CD4-positive, alpha-beta T cell (primary cell): ENCODE measurements around the gene PAOX. TPM values are rescaled to one million over a fixed set of nuclear protein-coding genes. Genes with fewer than 3 reads are reported as not detected.

Experiments
- ATAC-seq: fragments of 200-7000 bp; cut with Tn5 transposase; one replicate; pipeline ENCODE4 v1.10.0; 2022; ENCODE audit warnings: mild to moderate bottlenecking; ENCODE audit not compliant: poor library complexity
- CTCF ChIA-PET: fragments of 350-600 bp; sonication (Branson Sonifier 250); formaldehyde crosslinking; loops from one replicate; lab custom pipeline; 2021; ENCODE audit warnings: antibody characterized with exemption, inconsistent platforms; lab: Charles Lee
- POLR2A ChIA-PET: fragments of 350-600 bp; sonication (Branson Sonifier 250); formaldehyde crosslinking; loops from one replicate; lab custom pipeline; 2021; ENCODE audit warnings: antibody characterized with exemption, inconsistent platforms; lab: Charles Lee
- DNase-seq, 14 experiments: peaks; one replicate each; pipeline ENCODE4 v3.0.0-alpha.2; 2013 to 2020; ENCODE audit warnings: mixed read lengths in 2 of 14
- H3K27ac ChIP-seq, 2 donors: one replicate each; pipeline versions ENCODE4 v1.5.1 to v1.7.0; 2013; ENCODE audit warnings: low read length in 2 of 2, low read depth in 1 of 2, mild to moderate bottlenecking in 1 of 2
- H3K27me3 ChIP-seq, 2 experiments: 1 replicate in 1 of 2; 2 replicates in 1 of 2; pipeline versions ENCODE4 v1.6.1 to v1.7.0; 2013; ENCODE audit warnings: low read length in 2 of 2, control low read depth in 1 of 2, mild to moderate bottlenecking in 1 of 2, moderate library complexity in 1 of 2; ENCODE audit not compliant: insufficient read depth in 2 of 2, control insufficient read depth in 1 of 2
- H3K36me3 ChIP-seq: one replicate; pipeline ENCODE4 v1.6.1; 2013; ENCODE audit warnings: low read length, control low read depth; ENCODE audit not compliant: insufficient read depth
- H3K4me1 ChIP-seq: one replicate; pipeline ENCODE4 v1.6.1; 2013; ENCODE audit warnings: low read length, control low read depth; ENCODE audit not compliant: insufficient read depth
- H3K4me3 ChIP-seq: one replicate; pipeline ENCODE4 v1.5.1; 2013; ENCODE audit warnings: mild to moderate bottlenecking, low read length, moderate library complexity
- H3K9me3 ChIP-seq, 2 experiments: 1 replicate in 1 of 2; 2 replicates in 1 of 2; pipeline versions ENCODE4 v1.6.1 to v1.7.0; 2013; ENCODE audit warnings: low read length in 2 of 2, mild to moderate bottlenecking in 2 of 2, control low read depth in 1 of 2, moderate library complexity in 1 of 2; ENCODE audit not compliant: control insufficient read depth in 1 of 2, insufficient read depth in 1 of 2
- H3K27ac Mint-ChIP-seq: one replicate; pipeline ENCODE4 v1.8.0; 2020; ENCODE audit warnings: mixed read lengths
- H3K27me3 Mint-ChIP-seq: one replicate; pipeline ENCODE4 v1.8.0; 2021; ENCODE audit warnings: mixed read lengths
- H3K36me3 Mint-ChIP-seq: one replicate; pipeline ENCODE4 v1.8.0; 2021; ENCODE audit warnings: low read depth, mixed read lengths
- H3K4me1 Mint-ChIP-seq: one replicate; pipeline ENCODE4 v1.8.0; 2021; ENCODE audit warnings: low read depth, mixed read lengths
- H3K4me3 Mint-ChIP-seq: one replicate; pipeline ENCODE4 v1.8.0; 2020; ENCODE audit warnings: mild to moderate bottlenecking, mixed read lengths
- H3K9me3 Mint-ChIP-seq: one replicate; pipeline ENCODE4 v1.8.0; 2020; ENCODE audit warnings: mixed read lengths
- CTCF ChIP-seq: fragments of 200-600 bp; IDR thresholded peaks from one replicate; pipeline ENCODE4 v1.8.0; 2022; ENCODE audit warnings: antibody characterized with exemption, mild to moderate bottlenecking
- intact Hi-C, 2 experiments: fragments of 100-400 bp; cut with DNase I in 1 of 2; cut with micrococcal nuclease in 1 of 2; formaldehyde crosslinking; loops; one replicate each; pipeline versions ENCODE4 v1.15.1 to v1.9.0; 2023 to 2025; cut with DNase I, micrococcal nuclease
- total RNA-seq, 174 experiments: library from RNA in 2 of 174; stranded (reverse) in 2 of 174; gene quantifications; one replicate each; pipeline ENCODE4 v1.2.3 and lab custom pipeline; 2021 to 2026

The PAOX gene
- total RNA-seq, 2 experiments from 2014 or later = 1.9 to 2.6 TPM

GRCh38 chr10:133339708-133340380, 39.2 kb upstream of the PAOX start:
- Histone ChIP-seq H3K9me3 (peaks cover 0 to 2% of the 10 kb centered on the region in 2 experiments), H3K4me3 (no peak overlapping the region), H3K27ac (no peak overlapping the region), H3K27me3 (peaks cover 19 to 20% of the 10 kb centered on the region in 2 experiments), H3K36me3 (no peaks in the 10 kb centered on the region), H3K4me1 (peaks cover 38% of the 10 kb centered on the region)
- ATAC-seq = no peak
- H3K27me3 Mint-ChIP-seq = peaks cover 23% of the 10 kb centered on the region
- no peak for DNase-seq
- POLR2A ChIA-PET = no interaction called here
- no peaks in the 10 kb centered on the region for H3K9me3 Mint-ChIP-seq
- TF ChIP-seq CTCF = no peak
- no peak overlapping the region for H3K27ac Mint-ChIP-seq
- H3K4me3 Mint-ChIP-seq = no peak overlapping the region
- H3K4me1 Mint-ChIP-seq = no peaks in the 10 kb centered on the region
- CTCF ChIA-PET = no interaction called here
- intact Hi-C loops = loop anchor here (1.0 to 5.0 kb wide), 3 partner anchors 14 to 52 kb away; partner anchors contain the start of genes ECHS1 (in 1 of the 2) and MTG1 (in 1 of the 2)
- H3K36me3 Mint-ChIP-seq = no peaks in the 10 kb centered on the region

GRCh38 chr10:133341983-133342382, 37.1 kb upstream of the PAOX start:
- no peaks in the 10 kb centered on the region for H3K4me1 Mint-ChIP-seq
- H3K4me1 ChIP-seq = peaks cover 16% of the 10 kb centered on the region
- ChIA-PET POLR2A (no interaction called here), CTCF (no interaction called here)
- no peak overlapping the region for H3K27ac ChIP-seq
- H3K27me3 Mint-ChIP-seq = peaks cover 38% of the 10 kb centered on the region
- intact Hi-C loops = no loop called here
- peaks cover 27 to 33% of the 10 kb centered on the region in 2 experiments for H3K27me3 ChIP-seq
- no peaks in the 10 kb centered on the region for H3K36me3 Mint-ChIP-seq
- no peak for DNase-seq
- no peaks in the 10 kb centered on the region for H3K9me3 ChIP-seq
- peak overlapping the region; percentile 31 for H3K4me3 Mint-ChIP-seq
- H3K9me3 Mint-ChIP-seq = no peaks in the 10 kb centered on the region
- H3K4me3 ChIP-seq = no peak overlapping the region
- H3K36me3 ChIP-seq = no peaks in the 10 kb centered on the region
- TF ChIP-seq CTCF = no peak
- no peak overlapping the region for H3K27ac Mint-ChIP-seq
- ATAC-seq = no peak

- Mint-ChIP-seq H3K4me1 (no peaks in the 10 kb centered on the region), H3K36me3 (no peaks in the 10 kb centered on the region), H3K27ac (no peak overlapping the region), H3K9me3 (no peaks in the 10 kb centered on the region), H3K4me3 (no peak overlapping the region), H3K27me3 (peaks cover 38% of the 10 kb centered on the region)
- intact Hi-C loops = no loop called here
- Histone ChIP-seq H3K36me3 (no peaks in the 10 kb centered on the region), H3K9me3 (no peaks in the 10 kb centered on the region), H3K4me3 (no peak overlapping the region), H3K27ac (no peak overlapping the region), H3K4me1 (peaks cover 7% of the 10 kb centered on the region), H3K27me3 (peaks cover 33 to 35% of the 10 kb centered on the region in 2 experiments)
- ChIA-PET CTCF (no interaction called here), POLR2A (no interaction called here)
- no peak for TF ChIP-seq CTCF
- DNase-seq = no peak
- no peak for ATAC-seq
Measured at GRCh38 chr10:133342942-133343341, 36.1 kb upstream of the PAOX start.
